NT2/D1 (cell line): ENCODE results near the gene GPR4.
"Not testable (repeated sequence)": the region's sequence is repeated elsewhere in the genome, so short reads cannot be mapped to it uniquely, and the experiment has no call there.

ENCODE experiments used
- DNase-seq: peaks from one replicate; pipeline ENCODE4 v3.0.0-alpha.2; 2011; ENCODE audit warnings: low read depth, low spot score
- H3K27me3 ChIP-seq: 2 replicates; pipeline ENCODE4 v1.6.0; 2011; ENCODE audit warnings: mild to moderate bottlenecking; ENCODE audit not compliant: insufficient read length, insufficient read depth
- H3K36me3 ChIP-seq: 2 replicates; pipeline ENCODE4 v1.6.1; 2011; ENCODE audit warnings: mild to moderate bottlenecking, low read length, mixed read lengths; ENCODE audit not compliant: insufficient read depth, insufficient read length
- H3K4me1 ChIP-seq: 2 replicates; pipeline ENCODE4 v1.5.1; 2011; ENCODE audit not compliant: insufficient read depth, insufficient read length
- H3K4me3 ChIP-seq: 2 replicates; pipeline ENCODE4 v1.5.1; 2011; ENCODE audit warnings: low read depth; ENCODE audit not compliant: insufficient read length
- H3K9ac ChIP-seq: 2 replicates; pipeline ENCODE4 v1.6.0; 2011; ENCODE audit warnings: low read depth; ENCODE audit not compliant: insufficient read length
- H3K9me3 ChIP-seq: 2 replicates; pipeline ENCODE4 v1.5.1; 2011; ENCODE audit warnings: mild to moderate bottlenecking, low read length; ENCODE audit not compliant: insufficient read depth
- SUZ12 ChIP-seq: IDR thresholded peaks from 2 replicates; pipeline ENCODE4 v1.6.1; 2011; ENCODE audit not compliant: insufficient read length, insufficient read depth; ENCODE audit errors: extremely low read depth
- YY1 ChIP-seq: IDR thresholded peaks from 2 replicates; pipeline ENCODE4 v1.6.1; 2011; ENCODE audit not compliant: insufficient read length, insufficient read depth
- ZNF274 ChIP-seq: IDR thresholded peaks from 2 replicates; pipeline ENCODE4 v1.6.1; 2011; ENCODE audit warnings: mild to moderate bottlenecking, low read depth, low read length

Gene GPR4

GRCh38 chr19:45616704-45617017 is 14.6 kb upstream of the GPR4 start:
- Histone ChIP-seq H3K9me3 (no peaks in the 10 kb centered on the region), H3K4me3 (peak overlapping the region; percentile 78), H3K36me3 (peaks cover 47% of the 10 kb centered on the region), H3K9ac (peak overlapping the region; percentile 82), H3K4me1 (peaks cover 9% of the 10 kb centered on the region), H3K27me3 (no peaks in the 10 kb centered on the region)
- DNase-seq: no peak
- no peak for TF ChIP-seq YY1
- no peak for TF ChIP-seq ZNF274
- no peak for TF ChIP-seq SUZ12

- Histone ChIP-seq H3K9ac (peak overlapping the region; percentile 82), H3K27me3 (no peaks in the 10 kb centered on the region), H3K9me3 (no peaks in the 10 kb centered on the region), H3K4me1 (peaks cover 5% of the 10 kb centered on the region), H3K36me3 (peaks cover 46% of the 10 kb centered on the region), H3K4me3 (peak overlapping the region; percentile 78)
- no peak for TF ChIP-seq ZNF274
- no peak for TF ChIP-seq SUZ12
- TF ChIP-seq YY1: no peak
- DNase-seq: peak; percentile 93
These were observed 14.0 kb upstream of the GPR4 start for GRCh38 chr19:45615795-45616703.

- H3K9ac ChIP-seq, H3K4me3 ChIP-seq, DNase-seq: not testable (repeated sequence)
These were observed 13.0 kb upstream of the GPR4 start for GRCh38 chr19:45615056-45615455.

GRCh38 chr19:45613926-45614725 is 12.1 kb upstream of the GPR4 start:
- no peak overlapping the region for H3K9ac ChIP-seq
- no peak for DNase-seq
- no peaks in the 10 kb centered on the region for H3K9me3 ChIP-seq
- peaks cover 2% of the 10 kb centered on the region for H3K4me1 ChIP-seq
- TF ChIP-seq ZNF274 (no peak), SUZ12 (no peak), YY1 (no peak)
- peaks cover 46% of the 10 kb centered on the region for H3K36me3 ChIP-seq
- no peak overlapping the region for H3K4me3 ChIP-seq
- no peaks in the 10 kb centered on the region for H3K27me3 ChIP-seq

More at GRCh38 chr19:45615056-45615455, 13.0 kb upstream of the GPR4 start:
- H3K36me3 ChIP-seq: peaks cover 45% of the 10 kb centered on the region
- not testable (repeated sequence) for H3K27me3 ChIP-seq, H3K9me3 ChIP-seq, H3K4me1 ChIP-seq

GRCh38 chr19:45608948-45609347 is 6.9 kb upstream of the GPR4 start:
- H3K4me3 ChIP-seq: no peak overlapping the region
- no peaks in the 10 kb centered on the region for H3K9me3 ChIP-seq
- peaks cover 31% of the 10 kb centered on the region for H3K36me3 ChIP-seq
- H3K9ac ChIP-seq: no peak overlapping the region
- H3K27me3 ChIP-seq: no peaks in the 10 kb centered on the region
- no peak for TF ChIP-seq SUZ12
- TF ChIP-seq YY1: no peak
- TF ChIP-seq ZNF274: no peak
- DNase-seq: no peak
- peaks cover 3% of the 10 kb centered on the region for H3K4me1 ChIP-seq

GRCh38 chr19:45607071-45608029 is 5.3 kb upstream of the GPR4 start:
- H3K27me3 ChIP-seq: peaks cover 3% of the 10 kb centered on the region
- peak overlapping the region; percentile 81 for H3K9ac ChIP-seq
- peak overlapping the region; percentile 43 for H3K4me3 ChIP-seq
- TF ChIP-seq SUZ12: no peak
- no peak for TF ChIP-seq ZNF274
- no peak for TF ChIP-seq YY1
- no peaks in the 10 kb centered on the region for H3K9me3 ChIP-seq
- H3K36me3 ChIP-seq: peaks cover 18% of the 10 kb centered on the region
- DNase-seq: peak; percentile 59
- H3K4me1 ChIP-seq: peaks cover 4% of the 10 kb centered on the region
